H9 (cell line): ENCODE results near the gene NLN. TPM values are rescaled to one million over a fixed set of nuclear protein-coding genes. Genes with fewer than 3 reads are reported as not detected.

Experiments used
- DNase-seq: peaks from one replicate; pipeline ENCODE4 v3.0.0-alpha.2; 2017
- H2AFZ ChIP-seq: one replicate; pipeline ENCODE4 v1.6.1; 2013; ENCODE audit warnings: mild to moderate bottlenecking, low read length, control low read depth, moderate library complexity
- H2AK5ac ChIP-seq: 2 replicates; pipeline ENCODE4 v1.6.1; 2013; ENCODE audit warnings: low read length, control low read depth, mixed read lengths; ENCODE audit not compliant: insufficient read length
- H2BK120ac ChIP-seq: one replicate; pipeline ENCODE4 v1.6.1; 2013; ENCODE audit warnings: low read depth, mild to moderate bottlenecking, low read length, control low read depth, inconsistent platforms; ENCODE audit not compliant: poor library complexity, severe bottlenecking
- H2BK12ac ChIP-seq: 2 replicates; pipeline ENCODE4 v1.6.1; 2013; ENCODE audit warnings: low read length, control low read depth, mixed read lengths, low read depth; ENCODE audit not compliant: insufficient read length
- H2BK15ac ChIP-seq: 2 replicates; pipeline ENCODE4 v1.6.1; 2013; ENCODE audit warnings: low read depth, low read length, control low read depth
- H2BK20ac ChIP-seq: one replicate; pipeline ENCODE4 v1.6.1; 2013; ENCODE audit warnings: low read depth, mild to moderate bottlenecking, low read length, control low read depth, inconsistent platforms; ENCODE audit not compliant: poor library complexity, severe bottlenecking
- H2BK5ac ChIP-seq: 2 replicates; pipeline ENCODE4 v1.6.1; 2013; ENCODE audit warnings: low read length, control low read depth, mixed read lengths; ENCODE audit not compliant: insufficient read length
- H3K14ac ChIP-seq: 2 replicates; pipeline ENCODE4 v1.6.1; 2013; ENCODE audit warnings: low read length, control low read depth; ENCODE audit not compliant: insufficient read depth
- H3K18ac ChIP-seq: 2 replicates; pipeline ENCODE4 v1.6.1; 2013; ENCODE audit warnings: low read depth, mild to moderate bottlenecking, mixed read lengths, low read length, control low read depth; ENCODE audit not compliant: insufficient read length
- H3K23ac ChIP-seq: 2 replicates; pipeline ENCODE4 v1.6.1; 2013; ENCODE audit warnings: low read length, control low read depth, mixed read lengths, low read depth; ENCODE audit not compliant: insufficient read length
- H3K23me2 ChIP-seq: 2 replicates; pipeline ENCODE4 v1.6.1; 2013; ENCODE audit warnings: low read depth, mild to moderate bottlenecking, mixed read lengths, low read length, control low read depth; ENCODE audit not compliant: insufficient read length, poor library complexity, severe bottlenecking
- H3K27ac ChIP-seq: 2 replicates; pipeline ENCODE4 v1.5.1; 2013; ENCODE audit warnings: low read length, control low read depth, mixed read lengths, low read depth; ENCODE audit not compliant: insufficient read length
- H3K27me3 ChIP-seq: 2 replicates; pipeline ENCODE4 v1.6.1; 2013; ENCODE audit warnings: low read length, control low read depth, inconsistent platforms; ENCODE audit not compliant: insufficient read depth
- H3K4ac ChIP-seq: 2 replicates; pipeline ENCODE4 v1.6.1; 2013; ENCODE audit warnings: low read depth, mild to moderate bottlenecking, control low read depth, inconsistent platforms, low read length, moderate library complexity
- H3K4me1 ChIP-seq: 2 replicates; pipeline ENCODE4 v1.6.1; 2013; ENCODE audit warnings: low read length, control low read depth, inconsistent platforms; ENCODE audit not compliant: insufficient read depth
- H3K4me2 ChIP-seq: 2 replicates; pipeline ENCODE4 v1.6.1; 2013; ENCODE audit warnings: low read length, control low read depth, mixed read lengths; ENCODE audit not compliant: insufficient read length, insufficient read depth
- H3K56ac ChIP-seq: 2 replicates; pipeline ENCODE4 v1.6.1; 2013; ENCODE audit warnings: low read depth, mild to moderate bottlenecking, mixed read lengths, low read length, control low read depth; ENCODE audit not compliant: insufficient read length
- H3K79me1 ChIP-seq: 2 replicates; pipeline ENCODE4 v1.6.1; 2013; ENCODE audit warnings: low read depth, mild to moderate bottlenecking, moderate library complexity, low read length, control low read depth, inconsistent platforms; ENCODE audit not compliant: insufficient read depth, poor library complexity, severe bottlenecking
- H3K79me2 ChIP-seq: 2 replicates; pipeline ENCODE4 v1.6.1; 2013; ENCODE audit warnings: low read length, control low read depth, inconsistent platforms; ENCODE audit not compliant: insufficient read depth
- H3K9ac ChIP-seq: 2 replicates; pipeline ENCODE4 v1.6.1; 2013; ENCODE audit warnings: low read length, control low read depth, mixed read lengths; ENCODE audit not compliant: insufficient read length; ENCODE audit errors: extremely low read depth
- H3K9me3 ChIP-seq: one replicate; pipeline ENCODE4 v1.6.1; 2013; ENCODE audit warnings: low read depth, low read length, inconsistent platforms; ENCODE audit not compliant: control insufficient read depth
- H3T11ph ChIP-seq: one replicate; pipeline ENCODE4 v1.6.1; 2013; ENCODE audit warnings: mild to moderate bottlenecking, low read length, control low read depth, inconsistent platforms
- H4K20me1 ChIP-seq: one replicate; pipeline ENCODE4 v1.6.1; 2013; ENCODE audit not compliant: control insufficient read depth, insufficient read length, insufficient read depth
- H4K5ac ChIP-seq: 2 replicates; pipeline ENCODE4 v1.6.1; 2013; ENCODE audit warnings: low read depth, mild to moderate bottlenecking, mixed read lengths, low read length, control low read depth; ENCODE audit not compliant: insufficient read length
- H4K8ac ChIP-seq: replicated peaks from 2 replicates; pipeline ENCODE4 v1.6.1; 2013; ENCODE audit warnings: low read length, control low read depth, mixed read lengths, low read depth; ENCODE audit not compliant: insufficient read length
- H4K91ac ChIP-seq: 2 replicates; pipeline ENCODE4 v1.6.1; 2013; ENCODE audit warnings: low read depth, mild to moderate bottlenecking, moderate library complexity, mixed read lengths, low read length, control low read depth; ENCODE audit not compliant: insufficient read length
- H3K27ac Mint-ChIP-seq, 3 experiments: 2 replicates in 2 of 3; 3 replicates in 1 of 3; pipeline ENCODE4 v1.8.0; 2020 to 2021; ENCODE audit warnings: mixed read lengths in 3 of 3, mild to moderate bottlenecking in 1 of 3, moderate library complexity in 1 of 3
- H3K27me3 Mint-ChIP-seq: 2 replicates; pipeline ENCODE4 v1.8.0; 2021; ENCODE audit warnings: low read depth, mild to moderate bottlenecking, moderate library complexity, mixed read lengths
- H3K36me3 Mint-ChIP-seq, 3 experiments: 2 replicates in 2 of 3; 3 replicates in 1 of 3; pipeline ENCODE4 v1.8.0; 2020 to 2021; ENCODE audit warnings: low read depth in 3 of 3, mixed read lengths in 3 of 3; ENCODE audit not compliant: insufficient read depth in 1 of 3
- H3K4me1 Mint-ChIP-seq, 2 experiments: 2 replicates each; pipeline ENCODE4 v1.8.0; 2020; ENCODE audit warnings: mixed read lengths in 2 of 2
- H3K4me3 Mint-ChIP-seq, 2 experiments: 2 replicates in 1 of 2; 3 replicates in 1 of 2; pipeline ENCODE4 v1.8.0; 2020 to 2021; ENCODE audit warnings: mild to moderate bottlenecking in 2 of 2, mixed read lengths in 2 of 2, moderate library complexity in 1 of 2
- H3K9me3 Mint-ChIP-seq, 2 experiments: 2 replicates in 1 of 2; 3 replicates in 1 of 2; pipeline ENCODE4 v1.8.0; 2020; ENCODE audit warnings: mild to moderate bottlenecking in 2 of 2, mixed read lengths in 2 of 2, moderate library complexity in 1 of 2
- WGBS: extraction: QIAGEN DNeasy Blood & Tissue Kit; methylation state at CpG from one replicate; pipeline ENCODE4 v1.1.7; 2013; ENCODE audit warnings: missing lambda C conversion rate, low lambda C conversion rate, mixed read lengths; ENCODE audit not compliant: insufficient read length; ENCODE audit errors: extremely low coverage; 5-methylcytosine and 5-hydroxymethylcytosine counted together
- total RNA-seq: library from RNA; stranded (reverse); gene quantifications from 2 replicates; pipeline ENCODE4 v1.2.1, GENCODE V29; 2021
- TF ChIP-seq, protein P1 (sequence below): fragments of 200-600 bp; sonication (generic); conservative IDR thresholded peaks from 3 replicates; pipeline ENCODE4 v1.8.0; 2021; ENCODE audit warnings: antibody characterized with exemption, mild to moderate bottlenecking

The NLN gene
- total RNA-seq, 1 experiment from 2014 or later, result 137 TPM

GRCh38 chr5:65815161-65815560 lies 93.2 kb downstream of the NLN start:
- H2BK12ac ChIP-seq, result no peak overlapping the region
- no peak overlapping the region for H3K23ac ChIP-seq
- no CpG with 5 or more reads among the region's 1 CpG for WGBS
- H4K91ac ChIP-seq, result no peak overlapping the region
- no peak overlapping the region for H3K14ac ChIP-seq
- H3K9me3 ChIP-seq, result no peaks in the 10 kb centered on the region
- H3K27ac ChIP-seq, result no peak overlapping the region
- H2BK15ac ChIP-seq, result no peak overlapping the region
- no peaks in the 10 kb centered on the region for H3K23me2 ChIP-seq
- H2BK5ac ChIP-seq, result no peak overlapping the region
- H3K4me1 Mint-ChIP-seq, result peaks cover 12 to 26% of the 10 kb centered on the region in 2 experiments
- no peak overlapping the region for H3K56ac ChIP-seq
- no peak overlapping the region for H3K4ac ChIP-seq
- H3K9ac ChIP-seq, result no peak overlapping the region
- H3K27me3 ChIP-seq, result no peaks in the 10 kb centered on the region
- DNase-seq, result no peak
- H2BK20ac ChIP-seq, result no peak overlapping the region
- H3K4me2 ChIP-seq, result no peak overlapping the region
- H4K20me1 ChIP-seq, result no peaks in the 10 kb centered on the region
- H3K79me2 ChIP-seq, result no peaks in the 10 kb centered on the region
- no peak overlapping the region for H4K8ac ChIP-seq
- no peak overlapping the region for H3K18ac ChIP-seq
- H3T11ph ChIP-seq, result no peak overlapping the region
- no peak overlapping the region for H2AK5ac ChIP-seq
- H3K36me3 Mint-ChIP-seq, result peaks cover 19 to 73% (median 65%) of the 10 kb centered on the region in 3 experiments; a peak in 6 of 7 replicates
- H3K4me3 Mint-ChIP-seq, result no peak overlapping the region
- no peak overlapping the region for H2AFZ ChIP-seq
- no peaks in the 10 kb centered on the region for H3K9me3 Mint-ChIP-seq
- TF ChIP-seq, protein P1, sequence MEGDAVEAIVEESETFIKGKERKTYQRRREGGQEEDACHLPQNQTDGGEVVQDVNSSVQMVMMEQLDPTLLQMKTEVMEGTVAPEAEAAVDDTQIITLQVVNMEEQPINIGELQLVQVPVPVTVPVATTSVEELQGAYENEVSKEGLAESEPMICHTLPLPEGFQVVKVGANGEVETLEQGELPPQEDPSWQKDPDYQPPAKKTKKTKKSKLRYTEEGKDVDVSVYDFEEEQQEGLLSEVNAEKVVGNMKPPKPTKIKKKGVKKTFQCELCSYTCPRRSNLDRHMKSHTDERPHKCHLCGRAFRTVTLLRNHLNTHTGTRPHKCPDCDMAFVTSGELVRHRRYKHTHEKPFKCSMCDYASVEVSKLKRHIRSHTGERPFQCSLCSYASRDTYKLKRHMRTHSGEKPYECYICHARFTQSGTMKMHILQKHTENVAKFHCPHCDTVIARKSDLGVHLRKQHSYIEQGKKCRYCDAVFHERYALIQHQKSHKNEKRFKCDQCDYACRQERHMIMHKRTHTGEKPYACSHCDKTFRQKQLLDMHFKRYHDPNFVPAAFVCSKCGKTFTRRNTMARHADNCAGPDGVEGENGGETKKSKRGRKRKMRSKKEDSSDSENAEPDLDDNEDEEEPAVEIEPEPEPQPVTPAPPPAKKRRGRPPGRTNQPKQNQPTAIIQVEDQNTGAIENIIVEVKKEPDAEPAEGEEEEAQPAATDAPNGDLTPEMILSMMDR, result no peak
- no peaks in the 10 kb centered on the region for H3K4me1 ChIP-seq
- no peak overlapping the region for H4K5ac ChIP-seq
- no peak overlapping the region for H2BK120ac ChIP-seq
- H3K27me3 Mint-ChIP-seq, result no peaks in the 10 kb centered on the region
- no peak overlapping the region for H3K27ac Mint-ChIP-seq
- no peaks in the 10 kb centered on the region for H3K79me1 ChIP-seq
